Stimulated activated CD4-positive, alpha-beta T cell treated with anti-CD3 and anti-CD28 coated beads, Interleukin-15, amount 100 ng/mL, for 24 hours (primary cell): ENCODE results near the gene CCDC138.

Experiments used
- DNase-seq: peaks from one replicate; pipeline ENCODE4 v3.0.0-alpha.2; 2020

Gene CCDC138

GRCh38 chr2:108825736-108826135, 39.2 kb downstream of the CCDC138 start:
- no peak for DNase-seq

DNA sequence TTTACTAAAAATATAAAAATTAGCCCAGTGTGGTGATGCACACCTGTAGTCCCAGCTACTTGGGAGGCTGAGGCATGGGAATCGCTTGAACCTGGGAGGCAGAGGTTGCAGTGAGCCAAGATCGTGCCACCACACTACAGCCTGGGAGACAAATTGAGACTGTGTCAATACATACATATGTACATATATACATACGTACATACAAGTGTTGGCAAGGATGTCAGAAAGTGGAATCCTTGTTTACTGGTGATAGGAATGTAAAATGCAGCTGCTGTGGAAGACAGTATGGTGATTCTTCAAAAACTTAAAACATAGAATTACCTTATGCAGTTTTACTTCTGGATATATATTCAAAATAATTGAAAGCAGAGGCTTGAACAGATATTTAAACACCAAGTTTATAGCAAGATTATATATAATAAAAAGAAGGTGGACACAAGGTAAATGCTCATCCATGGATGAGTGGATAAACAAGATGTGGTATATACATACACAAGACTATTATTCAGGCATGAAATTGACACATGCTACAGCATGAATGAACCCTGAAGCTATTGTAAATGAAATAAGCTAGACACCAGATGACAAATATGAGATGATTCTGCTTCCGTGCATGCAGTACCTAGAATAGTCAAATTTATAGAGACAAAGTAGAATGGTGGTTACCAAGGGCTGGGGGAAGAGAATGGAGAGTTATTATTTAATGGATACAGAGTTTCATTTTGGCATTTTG, 43.2 kb downstream of the CCDC138 start:
- DNase-seq: no peak

DNA sequence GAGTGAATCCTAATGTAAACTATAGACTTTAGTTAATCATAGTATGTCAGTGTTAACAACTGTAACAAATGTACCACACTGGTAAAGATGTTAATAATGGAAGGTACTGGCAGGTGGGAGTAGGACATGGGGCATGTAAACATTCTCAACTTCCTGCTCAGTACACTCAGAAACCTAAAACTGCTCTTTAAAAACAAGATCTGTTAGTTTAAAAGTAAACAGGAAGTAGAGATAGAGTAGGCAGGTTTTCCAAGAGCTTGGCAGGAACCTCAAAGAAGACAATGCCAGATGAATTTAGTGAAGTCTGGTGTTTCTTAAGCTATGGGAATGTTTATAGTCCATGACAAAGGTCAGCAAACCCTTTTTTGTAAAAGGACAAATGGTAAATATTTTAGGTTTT, 46.6 kb downstream of the CCDC138 start:
- DNase-seq: no peak

DNA sequence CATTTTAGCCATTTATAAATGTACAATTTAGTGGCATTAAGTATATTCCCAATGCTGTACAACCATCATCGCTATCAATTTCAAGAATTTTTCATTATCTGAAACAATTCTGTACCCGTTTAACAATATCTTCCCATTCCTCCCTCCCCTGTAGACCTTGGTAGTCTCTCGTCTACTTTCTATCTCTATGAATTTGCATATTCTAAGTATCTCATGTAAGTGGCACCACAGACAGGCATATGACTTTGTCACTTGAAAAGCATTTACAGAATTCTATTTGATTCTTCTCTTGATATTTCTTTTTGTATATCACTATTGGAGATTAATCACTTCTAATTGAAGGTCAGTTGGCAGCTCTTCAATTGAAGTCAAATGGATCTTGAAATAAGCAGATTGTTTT, 48.0 kb downstream of the CCDC138 start:
- no peak for DNase-seq

- no peak for DNase-seq
Measured at GRCh38 chr2:108835040-108835439, 48.5 kb downstream of the CCDC138 start.

GRCh38 chr2:108837198-108837597, 50.6 kb downstream of the CCDC138 start:
- no peak for DNase-seq

DNA sequence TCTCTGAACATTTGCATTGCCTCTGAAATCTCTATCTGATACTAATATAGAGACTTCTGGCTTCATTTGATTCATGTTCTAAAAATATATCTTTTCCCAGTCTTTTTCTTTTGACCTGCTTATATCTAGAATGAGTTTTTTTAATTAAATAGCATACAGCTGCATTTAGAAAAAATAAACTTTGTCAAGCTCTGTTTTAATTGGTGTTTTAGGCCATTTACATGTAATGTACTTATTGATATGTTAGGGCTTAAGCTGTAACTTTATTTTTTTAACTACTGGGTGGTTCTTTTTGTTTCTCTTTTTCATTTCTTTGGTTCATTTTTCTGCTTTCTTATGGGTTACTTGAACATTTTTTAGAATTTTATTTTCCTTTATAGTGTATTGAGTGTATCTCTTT, 54.9 kb downstream of the CCDC138 start:
- no peak for DNase-seq

DNA sequence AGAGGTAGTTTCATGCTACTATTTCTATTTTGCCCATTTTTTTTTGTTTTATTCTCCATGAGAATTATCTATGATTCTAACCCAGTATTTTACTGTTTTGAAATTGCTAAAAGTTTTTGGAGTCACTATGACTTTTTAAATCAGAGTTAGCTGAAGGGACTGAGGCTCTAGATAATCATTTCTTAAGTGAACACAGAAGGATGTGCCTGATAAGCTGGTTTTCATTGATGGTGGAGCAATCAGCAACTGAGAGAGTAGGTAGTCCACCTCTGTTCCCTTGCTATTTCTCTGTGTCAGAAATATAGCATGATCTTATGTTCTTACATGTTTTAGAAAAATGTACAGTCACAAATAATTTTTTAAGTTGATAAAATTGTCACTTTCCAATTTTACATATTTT, 59.4 kb downstream of the CCDC138 start:
- DNase-seq: no peak

GRCh38 chr2:108847000-108847399, 60.4 kb downstream of the CCDC138 start:
- no peak for DNase-seq

DNA sequence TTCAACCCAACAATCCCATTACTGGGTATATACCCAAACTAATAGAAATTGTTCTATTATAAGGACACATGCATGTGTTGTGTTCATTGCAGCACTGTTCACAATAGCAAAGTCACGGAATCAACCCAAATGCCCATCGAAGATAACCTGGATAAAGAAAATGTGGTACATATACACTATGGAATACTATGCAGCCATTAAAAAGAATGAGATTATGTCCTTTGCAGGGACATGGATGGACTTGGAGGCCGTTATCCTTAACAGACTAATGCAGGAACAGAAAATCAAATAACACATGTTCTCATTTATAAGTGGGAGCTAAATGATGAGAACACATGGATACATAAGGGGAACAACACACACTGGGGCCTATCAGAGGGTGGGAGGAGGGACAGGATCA, 65.8 kb downstream of the CCDC138 start:
- no peak for DNase-seq

DNA sequence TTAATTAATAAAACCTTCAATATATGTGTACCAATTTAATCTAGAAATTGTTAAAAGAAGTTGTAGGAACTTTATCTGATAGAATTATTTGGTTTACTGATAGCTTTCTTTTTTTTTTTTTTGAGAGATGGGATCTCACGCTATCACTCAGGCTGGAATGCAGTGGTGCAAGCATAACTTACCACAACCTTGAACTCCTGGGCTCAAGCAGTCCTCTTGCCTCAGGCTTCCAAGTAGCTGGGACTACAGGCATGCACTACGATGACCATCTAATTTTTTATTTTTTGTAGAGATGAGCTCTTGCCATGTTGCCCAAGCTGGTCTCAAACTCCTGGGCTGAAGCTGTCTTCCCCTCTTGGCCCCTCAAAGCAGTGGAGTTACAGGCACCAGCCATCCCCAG, 66.8 kb downstream of the CCDC138 start:
- no peak for DNase-seq

GRCh38 chr2:108854484-108854883, 67.9 kb downstream of the CCDC138 start:
- no peak for DNase-seq

DNA sequence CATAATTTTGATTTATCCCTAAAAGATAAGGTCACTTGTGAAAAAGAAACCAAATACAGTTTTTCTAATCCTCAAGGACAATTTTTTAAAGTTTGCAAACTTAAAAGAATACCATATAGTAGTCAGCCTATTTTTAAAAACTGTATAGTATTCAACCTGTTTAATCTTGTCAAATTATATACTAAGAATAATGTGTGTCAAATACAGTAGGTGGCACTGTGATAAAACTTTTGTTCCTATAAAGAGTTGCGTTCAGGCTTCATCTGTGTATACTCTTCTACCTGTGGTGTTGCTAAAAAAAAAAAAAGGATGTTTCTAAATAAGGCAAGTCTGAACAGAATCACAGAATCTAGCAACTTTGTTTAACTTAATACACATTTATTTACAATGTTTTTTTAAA, 68.6 kb downstream of the CCDC138 start:
- DNase-seq: no peak

DNA sequence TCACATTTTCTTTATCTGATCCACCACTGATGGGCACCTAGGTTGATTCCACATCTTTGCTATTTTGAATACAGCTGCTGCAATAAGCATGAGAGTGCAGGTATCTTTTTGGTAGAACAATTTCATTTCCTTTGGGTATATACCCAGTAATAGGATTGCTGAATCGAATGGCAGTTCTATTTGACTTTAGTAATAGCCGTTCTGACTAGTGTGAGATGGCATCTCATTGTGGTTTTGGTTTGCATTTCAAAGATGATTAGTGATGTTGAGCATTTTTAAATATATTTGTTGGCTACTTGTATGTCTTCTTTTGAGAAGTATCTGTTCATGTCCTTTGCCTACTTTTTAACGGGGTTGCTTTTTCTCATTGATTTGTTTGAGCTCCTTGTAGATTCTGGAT, 72.3 kb downstream of the CCDC138 start:
- DNase-seq: no peak

GRCh38 chr2:108866041-108866440, 79.5 kb downstream of the CCDC138 start:
- no peak for DNase-seq

DNA sequence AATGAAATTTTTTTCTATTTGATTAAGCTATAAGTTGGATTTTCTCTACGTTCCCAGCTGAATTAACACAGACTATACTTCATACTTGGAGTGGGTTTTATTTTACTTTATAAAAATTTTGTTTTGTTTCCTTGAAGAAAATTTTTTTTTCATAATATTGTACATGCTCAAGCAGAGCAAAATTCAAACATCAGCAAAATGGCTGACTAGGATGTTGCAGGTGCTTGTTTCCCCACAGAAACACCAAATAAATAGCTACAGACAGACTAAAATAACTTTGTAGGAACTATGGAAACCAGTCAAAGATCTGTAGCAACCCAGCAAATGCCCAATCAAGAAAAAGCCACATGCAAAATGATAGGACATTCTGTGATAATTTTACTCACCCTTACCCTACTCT, 82.3 kb downstream of the CCDC138 start:
- no peak for DNase-seq

DNA sequence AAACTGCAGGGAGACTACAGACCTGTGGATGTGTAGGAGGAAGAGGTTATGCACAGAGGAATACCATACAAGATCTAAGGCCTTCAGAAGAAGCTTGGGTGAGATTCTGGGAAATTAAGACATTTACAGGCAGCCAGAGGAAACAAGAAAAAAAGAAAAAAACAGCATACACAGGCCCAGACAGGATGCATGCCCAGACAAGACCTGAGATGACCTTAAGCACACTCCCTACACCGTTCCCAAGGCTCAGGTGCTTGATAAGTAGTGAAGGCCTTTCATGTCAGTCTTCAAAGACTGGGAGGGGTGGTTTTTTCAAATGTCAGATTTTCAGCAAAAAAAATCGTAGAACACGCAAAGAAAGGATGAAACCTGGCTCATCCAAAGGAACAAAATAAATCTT, 83.0 kb downstream of the CCDC138 start:
- DNase-seq: no peak

DNA sequence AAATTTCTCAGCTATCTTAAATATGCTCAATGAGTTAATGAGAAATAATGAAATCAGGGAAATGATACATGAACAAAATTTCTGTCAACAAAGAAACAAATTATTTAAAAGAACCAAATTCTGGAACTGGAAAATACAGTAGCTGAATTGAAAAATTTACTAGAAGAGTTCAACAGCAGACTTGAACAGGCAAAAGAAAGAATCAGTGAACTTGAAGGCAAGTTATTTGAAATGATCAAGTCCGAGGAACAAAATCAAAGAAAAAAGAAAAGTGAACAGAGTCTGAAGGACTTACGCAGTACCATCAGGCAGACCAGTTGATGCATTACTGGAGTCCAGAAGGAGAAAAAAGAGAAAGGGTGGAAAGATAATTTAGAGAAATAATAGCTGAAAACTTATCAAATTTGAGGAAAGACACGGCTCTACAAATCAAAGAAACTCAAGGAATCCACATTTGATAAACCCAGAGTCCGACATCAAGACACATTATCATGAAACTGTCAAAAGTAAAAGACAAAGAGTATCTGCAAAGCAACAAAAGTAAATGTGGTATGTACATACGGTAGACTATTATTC, 83.6 kb downstream of the CCDC138 start:
- DNase-seq: no peak

GRCh38 chr2:108877506-108877905, 90.9 kb downstream of the CCDC138 start:
- DNase-seq: no peak

DNA sequence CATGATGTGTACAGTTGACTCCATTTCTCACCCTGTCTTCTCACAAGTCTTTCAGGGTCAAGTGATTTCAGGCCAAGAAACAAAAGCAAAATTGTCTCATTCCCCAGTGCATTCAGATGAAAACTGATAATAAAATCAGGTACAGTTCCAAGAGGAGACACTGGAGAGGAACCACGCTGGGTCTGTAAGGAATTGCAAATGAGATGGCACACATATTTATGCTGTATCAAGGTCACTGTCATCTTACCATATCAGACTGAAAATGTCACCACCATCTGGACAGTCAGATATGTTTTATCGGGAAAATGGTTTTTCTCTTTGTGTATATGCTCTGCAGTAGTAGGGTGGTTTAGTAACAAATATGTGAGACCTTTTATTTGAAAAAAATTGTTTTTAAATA, 91.7 kb downstream of the CCDC138 start:
- no peak for DNase-seq

DNA sequence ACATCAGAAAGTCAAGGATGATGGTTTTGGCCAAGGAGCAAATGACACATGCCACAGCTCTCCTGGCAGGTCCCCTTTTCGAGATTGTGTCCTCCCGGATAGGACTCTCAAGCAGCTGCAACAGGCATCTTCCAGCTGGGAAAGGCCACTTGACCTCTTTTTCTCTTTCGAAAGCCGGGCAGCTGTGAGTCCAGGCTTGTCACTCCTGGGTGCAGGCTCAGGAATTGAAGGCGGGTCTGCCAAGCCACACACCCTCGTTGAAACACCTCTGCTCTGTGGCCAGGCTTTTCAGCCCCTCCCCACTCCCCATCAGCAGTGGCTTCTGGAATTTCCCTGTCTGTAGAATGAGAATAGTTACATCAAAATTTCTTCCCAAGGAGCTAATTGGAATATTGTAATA, 98.0 kb downstream of the CCDC138 start:
- no peak for DNase-seq

DNA sequence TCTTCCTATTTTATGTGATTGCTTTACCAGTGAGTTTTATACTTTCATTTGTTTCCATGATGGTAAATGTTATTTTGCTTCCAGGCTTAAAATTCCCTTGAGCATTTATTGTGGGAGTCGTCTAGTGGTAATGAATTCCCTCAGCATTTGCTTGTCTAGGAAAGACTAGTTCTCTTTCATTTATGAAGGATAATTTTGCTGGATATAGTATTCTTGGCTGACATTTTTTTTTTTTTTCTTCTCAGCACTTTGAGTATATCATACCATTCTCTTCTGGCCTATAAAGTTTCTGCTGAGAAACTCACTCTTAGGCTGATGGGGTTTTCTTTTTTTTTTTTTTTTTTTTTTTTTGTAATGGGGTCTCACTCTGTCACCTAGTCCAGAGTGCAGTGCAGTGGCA, 103.3 kb downstream of the CCDC138 start:
- no peak for DNase-seq

DNA sequence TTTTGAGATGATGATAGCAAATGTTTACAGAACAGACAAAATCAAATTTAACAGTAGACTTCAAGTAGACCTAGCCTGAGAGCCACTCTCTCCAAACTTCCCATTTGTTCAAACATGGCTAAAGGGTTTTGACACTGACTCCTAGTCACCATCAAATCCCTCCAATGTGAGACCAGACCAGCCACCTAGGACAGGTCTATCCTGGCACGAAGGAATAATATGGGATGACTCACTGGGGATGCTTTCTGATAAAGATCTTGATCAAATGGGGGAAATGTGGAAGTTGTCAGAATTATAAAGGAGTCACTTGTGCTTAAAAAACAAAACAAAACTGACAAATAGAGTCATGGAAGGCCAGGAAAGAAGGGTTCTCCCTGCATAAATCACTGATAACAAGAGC, 106.7 kb downstream of the CCDC138 start:
- no peak for DNase-seq

- DNase-seq: no peak
Measured at GRCh38 chr2:108894766-108895165, 108.2 kb downstream of the CCDC138 start.

GRCh38 chr2:108895188-108895587, 108.6 kb downstream of the CCDC138 start:
- DNase-seq: no peak
